Fibroblast of lung (primary cell): ENCODE data around the gene ANGPTL2.

Source experiments
- CTCF ChIP-seq, 2 donors: IDR thresholded peaks in 1 of 2; conservative IDR thresholded peaks in 1 of 2; 1 replicate in 1 of 2; 2 replicates in 1 of 2; pipeline ENCODE4 v1.5.1; 2011 to 2012; ENCODE audit warnings: low read length in 2 of 2, control low read depth in 1 of 2, inconsistent platforms in 1 of 2, low read depth in 1 of 2, mild to moderate bottlenecking in 1 of 2
- EZH2 ChIP-seq: IDR thresholded peaks from 2 replicates; pipeline ENCODE4 v1.5.1; 2012; ENCODE audit warnings: low read length, control low read depth, mild to moderate bottlenecking; ENCODE audit errors: missing control alignments

GRCh38 chr9:127047971-127048370, 74.5 kb downstream of the ANGPTL2 start:
- TF ChIP-seq CTCF (conservative IDR thresholded peaks at IDR 0.05 in 1 of 2, IDR thresholded peaks at IDR 0.05 in 1 of 2; ENCODE audit: low read depth in 1 of 2, low read length in 2 of 2) (no peak), EZH2 (no peak)
